Tibial nerve (tissue), 3 donors: ENCODE data around the gene PIERCE2.

Source experiments
- EP300 ChIP-seq, 2 donors: sonication (generic); formaldehyde crosslinking; IDR thresholded peaks; one replicate each; pipeline ENCODE4 v1.6.1; 2017; ENCODE audit warnings: antibody characterized with exemption in 2 of 2, mild to moderate bottlenecking in 1 of 2
- POLR2A ChIP-seq, 2 donors: fragments of 450-650 bp; IDR thresholded peaks; one replicate each; pipeline ENCODE4 v1.6.1; 2017; ENCODE audit warnings: antibody characterized with exemption in 2 of 2, mild to moderate bottlenecking in 2 of 2, moderate library complexity in 2 of 2

DNA sequence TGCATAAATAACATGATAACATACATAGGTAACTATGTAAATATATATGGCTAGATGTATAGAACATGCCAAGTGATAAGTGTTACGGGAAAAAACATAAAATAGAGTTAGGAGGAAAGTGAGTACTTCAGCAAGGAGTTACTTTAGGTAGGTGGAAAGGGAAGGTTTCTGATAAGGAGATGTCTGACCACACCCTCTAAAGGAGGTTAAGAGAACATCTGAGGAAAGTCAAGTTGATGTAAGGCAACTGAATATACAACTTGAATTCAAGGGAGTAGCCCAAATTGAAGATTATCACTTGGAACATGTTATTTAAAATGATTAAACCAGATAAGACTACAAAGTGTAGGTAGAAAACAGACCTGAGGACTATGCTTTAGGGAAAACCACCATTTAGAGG lies 13.8 kb downstream of the PIERCE2 start:
- no peak for TF ChIP-seq POLR2A (IDR thresholded peaks at IDR 0.05)
- TF ChIP-seq EP300 (IDR thresholded peaks at IDR 0.05): no peak
